Activated T-cell treated with anti-CD3 and anti-CD28 coated beads for 24 hours (primary cell): Measurements from ENCODE around the gene PLSCR3.

Experiments
- DNase-seq: peaks from one replicate; pipeline ENCODE4 v3.0.0-alpha.2; 2020; ENCODE audit warnings: low read depth

Gene PLSCR3

GRCh38 chr17:7347630-7348477 lies 46.5 kb downstream of the PLSCR3 start:
- DNase-seq: no peak

- no peak for DNase-seq
Observed at GRCh38 chr17:7346761-7347614, 47.3 kb downstream of the PLSCR3 start.

DNA sequence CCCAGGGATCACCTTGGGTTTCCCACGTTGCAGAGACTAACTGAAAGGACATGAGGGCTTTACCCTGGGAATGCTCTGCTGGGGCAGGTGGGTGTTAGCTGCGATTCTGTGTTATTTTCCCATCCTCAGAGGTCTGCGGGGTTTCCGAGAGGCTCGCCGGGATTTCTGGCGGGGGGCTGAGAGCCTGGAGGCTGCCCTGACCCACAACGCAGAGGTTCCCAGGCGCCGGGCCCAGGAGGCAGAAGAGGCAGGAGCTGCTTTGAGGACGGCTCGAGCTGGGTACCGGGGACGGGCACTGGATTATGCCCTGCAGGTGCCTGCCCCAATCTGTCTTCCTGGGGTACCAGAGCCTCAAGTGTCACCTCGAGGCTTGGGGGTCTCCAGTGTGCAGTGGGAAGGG lies 51.1 kb downstream of the PLSCR3 start:
- no peak for DNase-seq

GRCh38 chr17:7341842-7342241 lies 52.5 kb downstream of the PLSCR3 start:
- no peak for DNase-seq

GRCh38 chr17:7340179-7340578 lies 54.1 kb downstream of the PLSCR3 start:
- no peak for DNase-seq
